T-helper 1 cell treated with Interleukin-12 subunit alpha and Interleukin-12 subunit beta and Interleukin-4 antibody, amounts not matched to agents 30 ng/mL and 1 ng/mL, for 36 hours (primary cell): ENCODE measurements around the gene ZRANB2. TPM values are rescaled to one million over a fixed set of nuclear protein-coding genes. Genes with fewer than 3 reads are reported as not detected.

ENCODE experiments used
- intact Hi-C: fragments of 100-400 bp; cut with micrococcal nuclease; formaldehyde crosslinking; loops from one replicate; pipeline ENCODE4 v1.15.1; 2024
- total RNA-seq: library from RNA; stranded (reverse); gene quantifications from 2 replicates; pipeline ENCODE4 v1.2.3, GENCODE V29; 2022

Gene ZRANB2
- total RNA-seq, 1 donor from 2014 or later: 114 TPM

DNA sequence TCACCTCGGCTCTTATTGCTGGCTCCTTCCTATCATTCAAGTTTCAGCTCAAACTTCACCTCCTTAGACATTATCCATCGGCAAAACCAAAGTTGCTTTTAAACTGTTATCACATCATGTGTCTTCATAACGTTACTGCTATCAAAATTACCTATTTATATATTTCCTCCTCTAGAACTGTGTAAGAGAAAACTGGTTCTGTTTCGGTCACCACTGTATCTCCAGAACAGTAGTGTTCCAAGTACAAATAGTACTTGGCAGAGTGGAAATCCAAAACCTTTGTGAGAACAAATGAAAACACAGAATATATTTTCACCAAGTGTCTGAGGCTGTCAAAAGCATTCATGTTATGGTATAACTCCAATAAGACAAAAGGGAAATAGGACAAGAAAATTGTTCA, 9.1 kb downstream of the ZRANB2 start:
- intact Hi-C loops: no loop called here

DNA sequence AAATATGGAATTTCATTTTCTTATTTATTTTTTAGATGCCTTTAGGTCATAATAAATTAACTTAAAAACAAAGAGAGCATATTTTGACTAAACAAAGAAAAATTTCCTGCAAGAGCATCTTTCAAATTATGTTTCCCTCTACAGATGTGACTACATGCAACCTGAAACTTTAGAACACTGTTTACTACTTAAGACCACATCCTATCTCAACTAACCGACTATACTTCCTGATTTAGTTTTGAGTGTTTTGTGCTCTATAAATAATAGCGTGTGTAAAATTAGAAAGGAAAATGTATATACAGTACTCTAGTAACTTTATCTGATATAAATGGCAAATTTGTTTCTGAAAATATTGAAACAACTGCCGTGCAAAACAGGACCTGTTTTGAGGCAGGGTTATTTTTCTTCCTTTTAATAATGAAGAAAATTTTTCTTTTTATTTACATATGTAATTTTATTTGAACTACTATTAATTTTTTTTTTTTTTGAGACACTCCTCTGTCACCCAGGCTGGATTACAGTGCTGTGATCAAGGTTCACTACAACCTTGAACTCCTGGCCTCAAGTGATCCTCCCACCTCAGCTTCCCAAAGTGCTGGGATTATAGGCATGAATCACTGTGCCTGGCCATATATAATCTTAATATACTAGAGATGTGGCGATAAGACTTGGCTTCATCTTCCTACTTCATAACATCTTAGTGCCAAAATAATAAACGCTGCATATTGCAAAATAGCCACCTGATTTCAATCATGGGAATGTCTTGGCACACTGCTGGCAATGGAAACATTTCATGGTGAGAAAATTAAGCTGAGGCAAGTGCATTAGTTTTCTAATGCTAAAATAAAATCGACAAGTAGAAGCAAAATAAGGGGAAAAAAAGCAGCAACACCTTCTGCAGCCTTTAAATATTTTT, 12.3 kb downstream of the ZRANB2 start:
- intact Hi-C loops: loop anchor here (1.0 kb wide), 1 partner anchor 12 kb away; no protein-coding TSS in a partner anchor

GRCh38 chr1:71054791-71055190, 26.0 kb downstream of the ZRANB2 start:
- intact Hi-C loops: no loop called here

GRCh38 chr1:71054281-71054731, 26.5 kb downstream of the ZRANB2 start:
- intact Hi-C loops: no loop called here

- intact Hi-C loops: no loop called here
Observed at GRCh38 chr1:71053758-71054157, 27.1 kb downstream of the ZRANB2 start.

- intact Hi-C loops: no loop called here
Observed at GRCh38 chr1:71053146-71053545, 27.7 kb downstream of the ZRANB2 start.

- intact Hi-C loops: loop anchor here (1.0 to 10.0 kb wide), 9 partner anchors 31 to 917 kb away; partner anchors contain the start of genes CTH, LRRC40 and ZRANB2
Observed at GRCh38 chr1:71049951-71050598, 30.8 kb downstream of the ZRANB2 start.

GRCh38 chr1:71047635-71048607, 32.9 kb downstream of the ZRANB2 start, which contains the start of gene PTGER3:
Gene PTGER3, minus strand, starts transcription at chr1:71047816. Its CDS starts 239 bp downstream, at chr1:71047577.
- intact Hi-C loops: loop anchor here (2.0 to 10.0 kb wide), 4 partner anchors 33 to 636 kb away; partner anchors contain the start of genes CTH and ZRANB2

DNA sequence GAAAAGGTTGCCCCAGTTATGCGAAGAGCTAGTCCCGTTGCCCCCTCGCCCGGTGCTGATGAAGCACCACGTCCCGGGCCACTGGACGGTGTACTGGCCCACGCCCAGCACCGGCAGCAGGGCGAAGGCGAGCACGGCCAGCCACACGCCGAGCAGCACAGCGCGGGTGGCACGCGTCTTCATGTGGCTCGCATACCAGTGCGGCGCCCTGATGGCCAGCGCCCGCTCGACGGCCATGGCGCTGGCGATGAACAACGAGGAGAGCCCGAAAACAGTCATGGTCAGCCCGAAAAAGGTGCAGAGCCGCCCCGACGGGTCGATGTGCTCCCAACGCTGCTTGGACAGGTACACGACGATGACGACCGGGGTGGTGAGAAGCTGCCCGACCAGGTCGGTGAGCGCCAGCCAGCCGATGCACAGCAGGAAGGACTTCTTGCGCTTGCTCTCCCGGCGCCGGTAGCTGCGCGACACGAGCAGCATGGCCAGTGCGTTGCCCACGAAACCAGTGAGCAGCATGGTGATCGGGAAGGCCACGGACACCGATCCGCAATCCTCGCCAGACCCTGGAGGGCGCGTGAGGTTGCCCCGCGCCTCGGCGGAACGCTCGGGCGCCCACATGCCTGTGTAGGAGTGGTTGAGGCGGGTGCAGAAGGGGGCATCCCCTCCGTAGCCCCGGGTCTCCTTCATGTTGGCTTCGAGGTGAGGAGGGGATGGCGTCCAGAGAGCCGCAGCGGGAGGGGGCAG, 33.8 kb downstream of the ZRANB2 start:
- intact Hi-C loops: loop anchor here (2.0 to 10.0 kb wide), 4 partner anchors 34 to 635 kb away; partner anchors contain the start of genes CTH and ZRANB2

DNA sequence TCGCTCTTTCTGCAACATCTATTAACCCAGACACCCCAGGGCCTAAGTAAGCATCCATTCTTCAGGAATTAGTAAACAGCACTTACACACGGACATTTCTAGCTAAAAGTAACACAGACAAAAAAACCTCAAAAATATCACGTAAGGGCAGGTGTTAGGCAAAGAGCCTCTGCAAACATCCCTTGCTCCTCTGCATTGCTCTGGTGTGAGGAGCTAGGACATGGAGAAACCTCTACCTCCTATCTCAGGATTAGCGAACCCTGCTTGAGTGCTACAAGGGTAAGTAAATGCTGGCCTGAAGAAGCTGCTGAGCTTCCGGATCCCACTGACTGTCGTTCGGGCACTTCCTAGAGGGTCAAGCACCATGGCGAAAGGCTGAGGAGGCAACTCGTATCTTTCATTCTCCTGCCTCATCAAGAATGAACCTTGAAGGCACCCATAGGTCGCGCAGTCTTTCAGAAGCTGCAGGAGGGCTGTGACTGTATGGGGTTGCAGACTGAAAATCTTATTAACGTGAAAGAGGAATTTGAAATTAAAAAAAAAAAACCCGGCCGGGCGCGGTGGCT, 35.3 kb downstream of the ZRANB2 start:
- intact Hi-C loops: loop anchor here (2.0 to 10.0 kb wide), 4 partner anchors 35 to 633 kb away; partner anchors contain the start of genes CTH and ZRANB2

DNA sequence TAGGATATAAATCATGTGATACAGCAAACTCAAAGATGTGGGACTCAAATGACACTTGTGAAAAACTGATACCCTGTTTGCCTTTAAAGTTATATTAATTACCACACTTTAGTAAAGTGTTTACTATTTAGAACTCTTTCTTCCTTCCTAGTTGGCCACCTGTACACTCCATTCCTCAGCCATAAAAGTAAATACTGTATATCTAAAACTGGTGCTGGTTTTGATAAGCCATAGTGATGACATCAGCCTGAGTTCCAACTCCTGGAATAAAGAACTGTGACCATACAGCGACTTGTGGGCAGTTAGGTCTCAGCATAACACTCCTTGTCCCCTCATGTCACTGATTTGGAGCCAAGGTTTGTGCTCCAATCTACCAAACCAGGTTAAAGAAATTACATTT, 36.0 kb downstream of the ZRANB2 start:
- intact Hi-C loops: loop anchor here (5.0 to 10.0 kb wide), 3 partner anchors 150 to 633 kb away; partner anchors contain the start of gene CTH

DNA sequence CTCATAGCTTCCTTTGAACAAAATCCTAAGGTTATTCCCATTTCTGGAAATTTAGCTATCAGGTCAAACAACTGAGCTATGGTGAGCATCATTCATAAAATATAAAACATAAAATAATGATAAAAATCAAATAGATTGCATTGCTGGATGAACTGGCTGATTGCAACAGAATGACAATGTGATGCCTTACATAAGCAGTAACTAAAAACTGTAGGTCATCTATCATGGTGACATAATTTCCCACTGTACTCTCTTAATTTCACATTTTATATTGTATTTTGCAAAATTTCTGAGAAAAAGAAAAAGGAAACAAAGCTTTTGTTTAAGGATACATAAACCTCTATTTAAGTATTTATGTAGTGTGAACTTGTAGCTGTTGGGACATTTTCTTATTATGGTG, 37.8 kb downstream of the ZRANB2 start:
- intact Hi-C loops: loop anchor here (10.0 kb wide), 1 partner anchor 148 kb away; no protein-coding TSS in a partner anchor

DNA sequence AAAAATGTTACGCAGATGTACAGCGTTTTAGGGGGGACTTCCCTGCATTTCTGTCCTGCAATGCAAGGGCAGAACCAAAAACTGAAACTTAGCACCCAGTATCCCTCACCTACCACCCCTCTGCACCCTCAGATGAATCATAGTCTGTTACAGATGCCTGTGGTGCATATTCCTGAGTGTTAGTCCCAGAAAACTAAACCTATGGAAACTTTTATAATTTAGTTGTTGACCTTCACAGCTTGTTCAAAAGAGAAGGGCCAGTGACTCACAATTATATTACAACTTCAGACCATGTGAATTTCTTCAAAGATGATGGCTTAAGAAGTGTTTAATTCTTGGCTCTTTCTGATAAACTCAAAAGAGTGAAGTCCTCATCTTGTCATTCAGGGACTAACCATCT, 39.0 kb downstream of the ZRANB2 start:
- intact Hi-C loops: loop anchor here (10.0 kb wide), 1 partner anchor 147 kb away; no protein-coding TSS in a partner anchor

DNA sequence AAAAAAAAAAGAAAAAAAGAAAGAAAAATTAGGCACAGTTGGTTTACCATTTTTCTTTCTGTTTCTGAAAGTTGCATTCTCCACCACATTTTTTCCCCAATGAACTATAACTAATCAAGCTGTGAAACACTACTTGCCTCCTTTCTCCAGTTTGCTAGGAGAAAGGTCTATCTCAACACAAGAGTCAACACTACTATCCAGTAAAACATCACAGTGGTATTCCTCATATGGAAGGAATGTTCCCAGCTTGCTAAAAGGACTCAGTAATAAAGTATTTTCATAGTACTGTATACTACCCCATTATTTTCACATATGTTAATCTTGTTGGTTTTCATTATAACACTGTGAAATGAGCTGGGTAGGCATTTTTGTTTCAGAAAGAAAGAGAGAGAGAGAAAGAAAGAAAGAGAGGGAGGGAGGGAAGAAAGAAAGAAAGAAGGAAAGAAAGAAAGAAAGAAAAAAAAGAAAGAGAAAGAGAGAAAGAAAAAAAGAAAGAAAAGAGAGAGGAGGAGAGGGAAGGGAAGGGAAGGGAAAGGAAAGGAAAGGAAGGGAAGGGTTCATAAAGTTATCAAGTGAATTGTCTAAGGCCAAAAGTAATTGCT, 41.1 kb downstream of the ZRANB2 start:
- intact Hi-C loops: loop anchor here (10.0 kb wide), 1 partner anchor 145 kb away; no protein-coding TSS in a partner anchor

GRCh38 chr1:71038942-71039341, 41.9 kb downstream of the ZRANB2 start:
- intact Hi-C loops: no loop called here

DNA sequence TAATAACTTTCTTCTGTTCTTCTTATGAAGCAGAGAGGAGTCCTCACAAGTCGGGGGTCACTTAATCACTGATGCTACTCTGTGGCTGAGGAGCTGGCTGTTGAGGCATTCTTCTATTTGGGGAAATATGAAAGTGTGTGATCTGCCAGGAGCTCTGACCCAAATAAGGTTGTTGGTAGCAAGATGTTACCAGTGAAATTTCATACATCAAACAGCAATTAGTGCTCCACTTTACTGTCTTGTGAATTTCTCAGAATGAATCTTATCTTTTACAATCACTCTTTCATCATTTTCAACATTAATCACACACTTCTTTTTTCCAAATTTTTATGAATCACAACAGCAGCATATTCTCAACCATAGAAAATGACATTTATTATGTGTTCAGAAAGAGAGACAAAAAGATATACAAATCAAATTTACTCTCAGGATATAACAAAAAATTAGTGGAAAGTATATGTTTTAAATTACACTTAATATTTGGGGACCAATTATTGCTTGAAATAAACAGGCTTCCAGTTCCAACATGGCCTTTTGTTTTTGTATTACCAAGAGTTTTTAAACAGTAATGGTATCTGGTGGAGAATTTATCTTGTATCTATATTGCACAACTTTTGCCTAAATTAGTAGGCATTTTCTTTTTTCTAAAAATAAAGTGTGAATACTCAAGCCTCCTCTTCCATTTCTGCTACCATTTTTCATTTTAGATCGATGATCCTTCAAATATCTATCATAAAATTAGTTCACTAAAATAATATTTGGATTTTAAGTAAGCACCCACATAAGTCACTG, 42.8 kb downstream of the ZRANB2 start:
- intact Hi-C loops: no loop called here

GRCh38 chr1:71037066-71037465, 43.8 kb downstream of the ZRANB2 start:
- intact Hi-C loops: no loop called here

- intact Hi-C loops: no loop called here
Observed at GRCh38 chr1:71033136-71033535, 47.7 kb downstream of the ZRANB2 start.
